H9 (cell line): ENCODE measurements around the gene GGA3. TPM values are rescaled to one million over a fixed set of nuclear protein-coding genes. Genes with fewer than 3 reads are reported as not detected.
A peak's percentile ranks its signal among the peaks of the same experiment; 100 is the strongest.

Source experiments
- DNase-seq: peaks from one replicate; pipeline ENCODE4 v3.0.0-alpha.2; 2017
- H2AFZ ChIP-seq: one replicate; pipeline ENCODE4 v1.6.1; 2013; ENCODE audit warnings: mild to moderate bottlenecking, low read length, control low read depth, moderate library complexity
- H2AK5ac ChIP-seq: 2 replicates; pipeline ENCODE4 v1.6.1; 2013; ENCODE audit warnings: low read length, control low read depth, mixed read lengths; ENCODE audit not compliant: insufficient read length
- H2BK120ac ChIP-seq: one replicate; pipeline ENCODE4 v1.6.1; 2013; ENCODE audit warnings: low read depth, mild to moderate bottlenecking, low read length, control low read depth, inconsistent platforms; ENCODE audit not compliant: poor library complexity, severe bottlenecking
- H2BK12ac ChIP-seq: 2 replicates; pipeline ENCODE4 v1.6.1; 2013; ENCODE audit warnings: low read length, control low read depth, mixed read lengths, low read depth; ENCODE audit not compliant: insufficient read length
- H2BK15ac ChIP-seq: 2 replicates; pipeline ENCODE4 v1.6.1; 2013; ENCODE audit warnings: low read depth, low read length, control low read depth
- H2BK20ac ChIP-seq: one replicate; pipeline ENCODE4 v1.6.1; 2013; ENCODE audit warnings: low read depth, mild to moderate bottlenecking, low read length, control low read depth, inconsistent platforms; ENCODE audit not compliant: poor library complexity, severe bottlenecking
- H2BK5ac ChIP-seq: 2 replicates; pipeline ENCODE4 v1.6.1; 2013; ENCODE audit warnings: low read length, control low read depth, mixed read lengths; ENCODE audit not compliant: insufficient read length
- H3K14ac ChIP-seq: 2 replicates; pipeline ENCODE4 v1.6.1; 2013; ENCODE audit warnings: low read length, control low read depth; ENCODE audit not compliant: insufficient read depth
- H3K18ac ChIP-seq: 2 replicates; pipeline ENCODE4 v1.6.1; 2013; ENCODE audit warnings: low read depth, mild to moderate bottlenecking, mixed read lengths, low read length, control low read depth; ENCODE audit not compliant: insufficient read length
- H3K23ac ChIP-seq: 2 replicates; pipeline ENCODE4 v1.6.1; 2013; ENCODE audit warnings: low read length, control low read depth, mixed read lengths, low read depth; ENCODE audit not compliant: insufficient read length
- H3K23me2 ChIP-seq: 2 replicates; pipeline ENCODE4 v1.6.1; 2013; ENCODE audit warnings: low read depth, mild to moderate bottlenecking, mixed read lengths, low read length, control low read depth; ENCODE audit not compliant: insufficient read length, poor library complexity, severe bottlenecking
- H3K27ac ChIP-seq: 2 replicates; pipeline ENCODE4 v1.5.1; 2013; ENCODE audit warnings: low read length, control low read depth, mixed read lengths, low read depth; ENCODE audit not compliant: insufficient read length
- H3K27me3 ChIP-seq: 2 replicates; pipeline ENCODE4 v1.6.1; 2013; ENCODE audit warnings: low read length, control low read depth, inconsistent platforms; ENCODE audit not compliant: insufficient read depth
- H3K4ac ChIP-seq: 2 replicates; pipeline ENCODE4 v1.6.1; 2013; ENCODE audit warnings: low read depth, mild to moderate bottlenecking, control low read depth, inconsistent platforms, low read length, moderate library complexity
- H3K4me1 ChIP-seq: 2 replicates; pipeline ENCODE4 v1.6.1; 2013; ENCODE audit warnings: low read length, control low read depth, inconsistent platforms; ENCODE audit not compliant: insufficient read depth
- H3K4me2 ChIP-seq: 2 replicates; pipeline ENCODE4 v1.6.1; 2013; ENCODE audit warnings: low read length, control low read depth, mixed read lengths; ENCODE audit not compliant: insufficient read length, insufficient read depth
- H3K56ac ChIP-seq: 2 replicates; pipeline ENCODE4 v1.6.1; 2013; ENCODE audit warnings: low read depth, mild to moderate bottlenecking, mixed read lengths, low read length, control low read depth; ENCODE audit not compliant: insufficient read length
- H3K79me1 ChIP-seq: 2 replicates; pipeline ENCODE4 v1.6.1; 2013; ENCODE audit warnings: low read depth, mild to moderate bottlenecking, moderate library complexity, low read length, control low read depth, inconsistent platforms; ENCODE audit not compliant: insufficient read depth, poor library complexity, severe bottlenecking
- H3K79me2 ChIP-seq: 2 replicates; pipeline ENCODE4 v1.6.1; 2013; ENCODE audit warnings: low read length, control low read depth, inconsistent platforms; ENCODE audit not compliant: insufficient read depth
- H3K9ac ChIP-seq: 2 replicates; pipeline ENCODE4 v1.6.1; 2013; ENCODE audit warnings: low read length, control low read depth, mixed read lengths; ENCODE audit not compliant: insufficient read length; ENCODE audit errors: extremely low read depth
- H3K9me3 ChIP-seq: one replicate; pipeline ENCODE4 v1.6.1; 2013; ENCODE audit warnings: low read depth, low read length, inconsistent platforms; ENCODE audit not compliant: control insufficient read depth
- H3T11ph ChIP-seq: one replicate; pipeline ENCODE4 v1.6.1; 2013; ENCODE audit warnings: mild to moderate bottlenecking, low read length, control low read depth, inconsistent platforms
- H4K20me1 ChIP-seq: one replicate; pipeline ENCODE4 v1.6.1; 2013; ENCODE audit not compliant: control insufficient read depth, insufficient read length, insufficient read depth
- H4K5ac ChIP-seq: 2 replicates; pipeline ENCODE4 v1.6.1; 2013; ENCODE audit warnings: low read depth, mild to moderate bottlenecking, mixed read lengths, low read length, control low read depth; ENCODE audit not compliant: insufficient read length
- H4K8ac ChIP-seq: replicated peaks from 2 replicates; pipeline ENCODE4 v1.6.1; 2013; ENCODE audit warnings: low read length, control low read depth, mixed read lengths, low read depth; ENCODE audit not compliant: insufficient read length
- H4K91ac ChIP-seq: 2 replicates; pipeline ENCODE4 v1.6.1; 2013; ENCODE audit warnings: low read depth, mild to moderate bottlenecking, moderate library complexity, mixed read lengths, low read length, control low read depth; ENCODE audit not compliant: insufficient read length
- H3K27ac Mint-ChIP-seq, 3 experiments: 2 replicates in 2 of 3; 3 replicates in 1 of 3; pipeline ENCODE4 v1.8.0; 2020 to 2021; ENCODE audit warnings: mixed read lengths in 3 of 3, mild to moderate bottlenecking in 1 of 3, moderate library complexity in 1 of 3
- H3K27me3 Mint-ChIP-seq: 2 replicates; pipeline ENCODE4 v1.8.0; 2021; ENCODE audit warnings: low read depth, mild to moderate bottlenecking, moderate library complexity, mixed read lengths
- H3K36me3 Mint-ChIP-seq, 3 experiments: 2 replicates in 2 of 3; 3 replicates in 1 of 3; pipeline ENCODE4 v1.8.0; 2020 to 2021; ENCODE audit warnings: low read depth in 3 of 3, mixed read lengths in 3 of 3; ENCODE audit not compliant: insufficient read depth in 1 of 3
- H3K4me1 Mint-ChIP-seq, 2 experiments: 2 replicates each; pipeline ENCODE4 v1.8.0; 2020; ENCODE audit warnings: mixed read lengths in 2 of 2
- H3K4me3 Mint-ChIP-seq, 2 experiments: 2 replicates in 1 of 2; 3 replicates in 1 of 2; pipeline ENCODE4 v1.8.0; 2020 to 2021; ENCODE audit warnings: mild to moderate bottlenecking in 2 of 2, mixed read lengths in 2 of 2, moderate library complexity in 1 of 2
- H3K9me3 Mint-ChIP-seq, 2 experiments: 2 replicates in 1 of 2; 3 replicates in 1 of 2; pipeline ENCODE4 v1.8.0; 2020; ENCODE audit warnings: mild to moderate bottlenecking in 2 of 2, mixed read lengths in 2 of 2, moderate library complexity in 1 of 2
- WGBS: extraction: QIAGEN DNeasy Blood & Tissue Kit; methylation state at CpG from one replicate; pipeline ENCODE4 v1.1.7; 2013; ENCODE audit warnings: missing lambda C conversion rate, low lambda C conversion rate, mixed read lengths; ENCODE audit not compliant: insufficient read length; ENCODE audit errors: extremely low coverage; 5-methylcytosine and 5-hydroxymethylcytosine counted together
- total RNA-seq: library from RNA; stranded (reverse); gene quantifications from 2 replicates; pipeline ENCODE4 v1.2.1, GENCODE V29; 2021
- TF ChIP-seq, protein P1 (sequence below): fragments of 200-600 bp; sonication (generic); conservative IDR thresholded peaks from 3 replicates; pipeline ENCODE4 v1.8.0; 2021; ENCODE audit warnings: antibody characterized with exemption, mild to moderate bottlenecking

The GGA3 gene
- total RNA-seq, 1 experiment from 2014 or later = 50.3 TPM

DNA sequence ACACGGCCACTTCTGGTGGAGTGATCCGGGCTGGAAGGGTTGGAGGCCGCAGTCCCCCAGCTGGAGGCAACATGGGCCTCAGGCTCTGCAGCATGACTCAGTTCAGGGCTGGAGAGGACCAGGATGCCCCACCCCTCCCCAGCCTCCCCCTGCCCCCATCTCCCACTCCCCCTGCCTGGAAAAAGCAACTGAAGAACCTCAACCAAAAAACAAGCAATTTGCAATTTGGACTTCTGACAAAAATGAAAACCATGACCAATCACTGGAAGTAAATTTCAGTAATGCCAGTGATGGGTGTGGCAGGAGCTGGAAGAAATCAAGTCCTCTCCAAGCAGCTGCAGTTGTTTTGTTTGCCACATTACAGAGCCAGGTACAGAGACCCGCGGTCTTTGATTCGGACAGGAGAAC is 16.3 kb upstream of the GGA3 start:
- Mint-ChIP-seq H3K36me3 (peaks cover 6 to 33% (median 26%) of the 10 kb centered on the region in 3 experiments; a peak in 6 of 7 replicates), H3K4me3 (no peak overlapping the region), H3K27ac (peak overlapping the region in 2 of 3 experiments; percentile 22 to 51; a peak in 1 of 7 replicates), H3K4me1 (no peaks in the 10 kb centered on the region), H3K9me3 (no peaks in the 10 kb centered on the region), H3K27me3 (no peaks in the 10 kb centered on the region)
- no peak overlapping the region for H2AK5ac ChIP-seq
- TF ChIP-seq, protein P1, sequence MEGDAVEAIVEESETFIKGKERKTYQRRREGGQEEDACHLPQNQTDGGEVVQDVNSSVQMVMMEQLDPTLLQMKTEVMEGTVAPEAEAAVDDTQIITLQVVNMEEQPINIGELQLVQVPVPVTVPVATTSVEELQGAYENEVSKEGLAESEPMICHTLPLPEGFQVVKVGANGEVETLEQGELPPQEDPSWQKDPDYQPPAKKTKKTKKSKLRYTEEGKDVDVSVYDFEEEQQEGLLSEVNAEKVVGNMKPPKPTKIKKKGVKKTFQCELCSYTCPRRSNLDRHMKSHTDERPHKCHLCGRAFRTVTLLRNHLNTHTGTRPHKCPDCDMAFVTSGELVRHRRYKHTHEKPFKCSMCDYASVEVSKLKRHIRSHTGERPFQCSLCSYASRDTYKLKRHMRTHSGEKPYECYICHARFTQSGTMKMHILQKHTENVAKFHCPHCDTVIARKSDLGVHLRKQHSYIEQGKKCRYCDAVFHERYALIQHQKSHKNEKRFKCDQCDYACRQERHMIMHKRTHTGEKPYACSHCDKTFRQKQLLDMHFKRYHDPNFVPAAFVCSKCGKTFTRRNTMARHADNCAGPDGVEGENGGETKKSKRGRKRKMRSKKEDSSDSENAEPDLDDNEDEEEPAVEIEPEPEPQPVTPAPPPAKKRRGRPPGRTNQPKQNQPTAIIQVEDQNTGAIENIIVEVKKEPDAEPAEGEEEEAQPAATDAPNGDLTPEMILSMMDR = no peak
- no peaks in the 10 kb centered on the region for H3K23me2 ChIP-seq
- H3K79me1 ChIP-seq = no peaks in the 10 kb centered on the region
- no peak overlapping the region for H2BK12ac ChIP-seq
- no peak overlapping the region for H4K5ac ChIP-seq
- H3K14ac ChIP-seq = no peak overlapping the region
- no peaks in the 10 kb centered on the region for H4K20me1 ChIP-seq
- no peak overlapping the region for H2AFZ ChIP-seq
- DNase-seq = no peak
- no peak overlapping the region for H3K56ac ChIP-seq
- no peaks in the 10 kb centered on the region for H3K4me1 ChIP-seq
- no peak overlapping the region for H2BK120ac ChIP-seq
- no peak overlapping the region for H2BK15ac ChIP-seq
- H3K79me2 ChIP-seq = no peaks in the 10 kb centered on the region
- H3K27ac ChIP-seq = no peak overlapping the region
- H4K8ac ChIP-seq = no peak overlapping the region
- no peaks in the 10 kb centered on the region for H3K27me3 ChIP-seq
- no peak overlapping the region for H3K18ac ChIP-seq
- no peak overlapping the region for H2BK5ac ChIP-seq
- no peak overlapping the region for H3T11ph ChIP-seq
- H2BK20ac ChIP-seq = no peak overlapping the region
- no peak overlapping the region for H3K4ac ChIP-seq
- H4K91ac ChIP-seq = no peak overlapping the region
- WGBS = no CpG with 5 or more reads among the region's 6 CpGs
- no peaks in the 10 kb centered on the region for H3K9me3 ChIP-seq
- no peak overlapping the region for H3K9ac ChIP-seq
- H3K4me2 ChIP-seq = no peak overlapping the region
- no peak overlapping the region for H3K23ac ChIP-seq
